ENCODE data around the gene WBP1L. TPM values are rescaled to one million over a fixed set of nuclear protein-coding genes. Genes with fewer than 3 reads are reported as not detected.
"Not testable (repeated sequence)": the region's sequence is repeated elsewhere in the genome, so short reads cannot be mapped to it uniquely, and the experiment has no call there.

Gene WBP1L
- total RNA-seq, 2 donors from 2014 or later, result 30.6 to 41.1 TPM

DNA sequence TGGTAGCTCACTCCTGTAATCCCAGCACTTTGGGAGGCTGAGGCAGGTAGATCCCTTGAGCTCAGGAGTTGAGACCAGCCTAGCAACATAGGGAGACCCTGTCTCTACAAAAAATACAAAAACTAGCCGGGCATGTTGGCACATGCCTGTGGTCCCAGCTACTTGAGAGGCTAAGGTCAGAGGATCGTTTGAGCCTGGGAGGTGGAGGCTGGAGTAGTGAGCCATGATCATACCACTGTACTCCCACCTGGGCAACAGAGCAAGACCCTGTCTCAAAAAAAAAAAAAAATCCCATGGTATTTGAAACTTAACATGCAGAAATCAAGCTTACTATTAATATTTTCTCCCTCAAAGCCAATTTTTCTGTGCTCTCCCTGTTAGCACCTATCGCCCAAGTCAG, 23.4 kb upstream of the WBP1L start:
- ATAC-seq (no peak), DNase-seq (no peak)
- intact Hi-C loops (cut with DNase I), result no loop called here

DNA sequence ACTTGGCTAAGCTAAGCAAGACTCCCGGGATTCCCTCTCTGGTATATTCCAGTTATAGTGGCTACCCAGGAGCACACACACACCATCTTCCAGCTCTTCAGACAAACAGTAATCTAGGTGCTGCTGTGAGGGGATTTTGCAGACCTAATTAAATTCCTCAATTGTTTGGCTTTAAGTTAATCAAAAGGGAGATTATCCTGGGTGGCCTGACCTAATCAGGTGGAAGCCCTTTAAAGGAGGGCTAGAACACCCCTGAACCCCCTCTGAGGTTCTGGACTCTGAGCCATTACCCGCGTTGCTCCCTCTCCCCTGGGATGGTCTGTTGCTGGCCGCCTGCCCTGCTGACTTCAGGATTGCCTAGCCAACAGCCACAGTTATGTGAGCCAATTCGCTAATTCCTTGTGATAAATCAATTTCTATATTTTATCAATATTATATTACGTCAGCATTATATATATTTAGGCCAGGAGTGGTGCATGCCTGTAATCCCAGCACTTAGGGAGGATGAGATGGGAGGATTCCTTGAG, 22.9 kb upstream of the WBP1L start:
- intact Hi-C loops (cut with DNase I), result no loop called here
- DNase-seq (no peak), ATAC-seq (peak in 1 of 2 donors; percentile 36)

DNA sequence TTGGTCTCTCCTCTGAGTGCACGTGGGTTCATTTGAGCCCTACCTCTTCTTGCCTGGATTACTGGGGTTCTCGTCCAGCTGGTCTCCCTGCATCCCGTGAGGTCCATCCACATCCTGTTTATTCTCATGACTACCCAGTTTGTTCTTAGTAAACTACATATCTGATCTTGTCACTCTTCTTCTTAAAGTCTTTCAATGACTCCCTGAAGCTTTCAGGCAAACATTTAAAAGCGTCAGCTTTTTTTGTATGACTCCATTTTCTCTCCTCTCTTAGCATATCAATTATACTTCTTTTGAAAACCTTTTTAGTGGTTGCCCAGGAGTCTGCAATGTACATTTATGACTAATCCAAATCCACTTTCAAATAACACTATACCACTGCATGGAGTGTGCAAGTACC, 21.8 kb upstream of the WBP1L start:
- no peak for ATAC-seq
- no peak for DNase-seq
- intact Hi-C loops (cut with DNase I), result no loop called here

DNA sequence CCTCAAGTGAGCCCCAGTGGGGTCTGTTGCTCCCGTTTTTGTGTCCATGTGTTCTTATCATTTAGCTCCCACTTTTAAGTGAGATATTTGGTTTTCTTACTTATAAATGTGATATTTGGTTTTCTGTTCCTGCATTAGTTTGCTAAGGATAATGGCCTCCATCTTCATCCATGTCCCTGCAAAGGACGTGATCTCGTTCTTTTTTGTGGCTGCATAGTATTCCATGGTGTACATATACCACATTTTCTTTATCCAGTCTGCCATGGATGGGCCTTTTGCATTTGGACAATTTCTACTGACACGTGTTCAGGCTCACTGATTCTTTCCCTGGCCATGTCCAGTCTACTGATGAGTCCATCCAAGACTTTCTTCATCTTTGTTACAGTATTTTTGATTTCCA, 19.8 kb upstream of the WBP1L start:
- intact Hi-C loops (cut with DNase I), result no loop called here
- no peak for DNase-seq
- ATAC-seq, result no peak

DNA sequence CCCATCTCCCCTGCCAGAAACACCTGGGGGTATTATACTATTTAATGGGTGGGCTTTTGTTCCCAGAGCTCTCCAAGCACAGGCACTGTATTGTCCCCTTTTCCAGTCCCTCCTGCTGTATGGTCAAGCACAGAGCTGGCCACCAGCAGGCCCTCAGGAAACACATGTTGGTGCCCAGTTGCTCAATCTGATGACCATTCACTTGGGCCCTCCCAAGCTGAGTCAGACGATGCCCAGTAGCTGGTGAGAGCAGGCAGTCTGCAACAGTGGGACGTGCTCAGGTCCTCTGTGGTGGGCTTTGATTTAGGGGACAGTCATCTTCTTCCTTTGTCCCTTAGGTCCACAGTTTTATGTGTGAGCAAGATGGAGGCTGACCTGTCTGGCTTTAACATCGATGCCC, 17.5 kb upstream of the WBP1L start:
- intact Hi-C loops (cut with DNase I), result loop anchor here (5.0 kb wide), 2 partner anchors 176 to 521 kb away; partner anchors contain the start of gene RPEL1 (in 1 of the 2)
- DNase-seq, result peak; percentile 40
- ATAC-seq, result peak in 1 of 2 donors; percentile 41

DNA sequence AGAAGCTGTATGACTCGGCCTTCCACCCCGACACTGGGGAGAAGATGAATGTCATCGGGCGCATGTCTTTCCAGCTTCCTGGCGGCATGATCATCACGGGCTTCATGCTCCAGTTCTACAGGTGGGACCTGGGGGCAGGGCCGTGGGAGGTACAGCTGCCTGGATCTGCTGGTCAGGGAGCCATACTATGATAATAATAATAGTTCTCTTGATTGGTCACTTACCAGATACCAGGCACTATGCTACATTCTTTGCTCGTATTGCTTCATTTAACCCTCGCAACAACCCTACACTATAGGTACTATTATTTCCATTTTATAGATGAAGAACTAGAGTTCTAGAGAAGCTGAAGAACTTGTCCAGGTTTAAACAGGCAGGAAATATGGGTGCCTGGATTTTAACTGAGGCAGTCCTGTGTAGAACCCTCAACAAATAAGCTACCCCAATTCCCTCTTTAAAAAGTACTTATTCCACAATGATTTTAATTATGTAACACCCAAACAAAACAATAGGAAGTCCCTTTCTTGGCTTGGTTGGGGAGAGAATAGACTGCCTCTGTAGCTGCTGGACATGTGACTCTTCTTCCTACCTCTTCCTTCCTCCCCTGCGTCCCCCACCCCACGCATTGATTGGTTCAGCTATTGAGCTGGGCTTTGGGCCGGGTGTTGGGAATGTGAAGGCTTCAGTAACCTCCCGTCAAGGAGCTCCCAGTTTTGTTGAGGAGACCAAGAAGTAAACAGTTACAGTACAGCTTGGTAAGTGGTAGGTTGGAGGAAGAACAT, 16.5 kb upstream of the WBP1L start:
- no peak for DNase-seq
- intact Hi-C loops (cut with DNase I), result loop anchor here (5.0 kb wide), 2 partner anchors 175 to 520 kb away; partner anchors contain the start of gene RPEL1 (in 1 of the 2)
- no peak for ATAC-seq

DNA sequence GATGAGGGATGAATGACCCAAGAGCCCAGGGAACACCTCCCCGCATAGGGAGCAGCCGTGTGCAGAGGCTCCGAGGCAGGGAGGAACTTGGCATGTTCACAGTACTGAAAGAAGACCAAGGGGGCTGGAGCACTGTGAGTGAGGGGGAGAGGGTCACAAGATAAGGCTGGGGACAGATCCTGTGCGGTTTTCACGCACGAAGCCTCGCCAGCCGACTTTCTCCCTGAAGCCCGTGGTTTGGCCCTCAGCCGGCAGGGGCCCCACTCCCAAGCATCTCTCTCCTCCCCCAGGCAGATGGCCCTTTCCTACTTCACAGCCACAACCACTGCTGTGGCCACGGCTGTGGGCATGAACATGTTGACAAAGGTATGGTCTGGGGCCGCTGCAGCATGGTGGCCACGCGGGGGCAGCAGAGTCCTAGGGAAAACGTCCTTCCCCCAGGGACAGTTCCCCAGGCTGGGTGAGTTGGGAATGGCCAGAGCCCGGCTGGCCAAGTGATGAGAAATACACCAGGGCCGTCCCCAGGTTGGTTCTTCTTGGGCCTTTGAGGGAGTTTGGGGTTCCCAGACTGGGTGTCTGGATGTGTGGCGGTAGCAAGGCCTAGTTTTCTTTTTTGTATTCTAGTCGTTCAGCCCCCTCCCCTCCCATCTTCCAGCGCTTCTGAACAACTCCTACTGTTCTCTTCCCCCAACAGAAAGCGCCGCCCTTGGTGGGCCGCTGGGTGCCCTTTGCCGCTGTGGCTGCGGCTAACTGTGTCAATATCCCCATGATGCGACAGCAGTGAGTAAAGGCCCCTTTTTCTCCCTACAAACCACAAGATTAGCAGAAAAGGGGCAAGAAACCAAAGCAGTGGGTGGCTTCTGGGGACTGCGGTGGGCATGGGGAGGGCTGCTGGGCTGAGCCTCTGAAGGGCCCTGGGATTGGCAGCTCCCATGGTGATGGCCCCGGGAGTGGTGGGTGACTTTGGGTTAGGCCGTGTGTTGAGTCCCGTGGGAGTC, 14.4 kb upstream of the WBP1L start:
- peak; percentile 91 for DNase-seq
- peak; percentile 94 to 97 for ATAC-seq
- intact Hi-C loops (cut with DNase I), result loop anchor here (2.0 to 10.0 kb wide), 5 partner anchors 105 to 518 kb away; partner anchors contain the start of gene RPEL1 (in 1 of the 2)

DNA sequence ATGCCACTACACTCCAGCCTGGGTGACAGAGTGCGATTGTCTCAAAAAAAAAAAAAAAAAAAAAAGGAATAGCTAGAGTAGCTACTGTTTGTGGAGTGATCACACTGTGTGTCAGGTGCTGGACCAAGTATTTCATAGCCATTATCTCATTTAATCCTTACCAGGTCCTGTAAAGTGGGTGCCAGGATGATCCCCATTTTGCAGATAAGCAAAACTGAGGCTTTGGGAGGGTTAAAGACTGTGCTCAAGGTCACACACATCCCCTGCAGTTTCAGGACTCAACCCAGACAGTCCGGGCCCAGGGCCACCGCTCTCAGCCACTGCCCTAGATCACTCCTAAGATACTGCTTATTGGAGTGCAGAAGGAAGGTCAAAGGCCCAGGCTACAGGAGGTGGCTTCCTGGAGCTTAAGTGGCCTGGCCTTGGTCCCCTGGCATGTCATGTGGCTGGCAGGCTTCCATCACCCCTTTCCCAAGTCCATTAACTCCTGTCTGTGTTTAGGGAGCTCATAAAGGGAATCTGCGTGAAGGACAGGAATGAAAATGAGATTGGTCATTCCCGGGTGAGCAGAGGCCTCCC, 12.4 kb upstream of the WBP1L start:
- no peak for DNase-seq
- intact Hi-C loops (cut with DNase I), result loop anchor here in 1 of 2 donors (10.0 kb wide), 1 partner anchor 333 kb away; no protein-coding TSS in a partner anchor

DNA sequence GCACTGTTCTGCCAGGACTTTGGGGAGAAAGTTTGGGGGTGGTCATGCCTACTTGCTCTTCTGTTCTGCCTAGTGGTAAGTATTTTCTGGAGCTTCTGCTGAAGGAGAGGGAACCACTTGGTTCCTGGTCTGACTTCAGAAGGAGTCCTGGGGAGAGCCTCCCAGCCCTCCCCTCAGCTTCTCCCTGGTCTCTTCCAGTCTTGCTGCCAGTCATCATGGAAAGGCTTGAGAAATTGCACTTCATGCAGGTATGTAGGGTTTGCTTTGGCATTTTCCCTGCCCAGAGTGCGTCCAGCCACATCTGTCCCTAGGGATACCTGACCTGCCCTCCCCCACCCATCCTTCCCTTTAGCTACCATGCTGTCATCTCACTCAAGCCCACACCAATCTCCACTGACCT, 11.1 kb upstream of the WBP1L start:
- no peak for DNase-seq
- intact Hi-C loops (cut with DNase I), result loop anchor here in 1 of 2 donors (10.0 kb wide), 1 partner anchor 332 kb away; no protein-coding TSS in a partner anchor
- no peak for ATAC-seq

More for the DNA sequence above, 12.4 kb upstream of the WBP1L start:
- no peak for ATAC-seq

DNA sequence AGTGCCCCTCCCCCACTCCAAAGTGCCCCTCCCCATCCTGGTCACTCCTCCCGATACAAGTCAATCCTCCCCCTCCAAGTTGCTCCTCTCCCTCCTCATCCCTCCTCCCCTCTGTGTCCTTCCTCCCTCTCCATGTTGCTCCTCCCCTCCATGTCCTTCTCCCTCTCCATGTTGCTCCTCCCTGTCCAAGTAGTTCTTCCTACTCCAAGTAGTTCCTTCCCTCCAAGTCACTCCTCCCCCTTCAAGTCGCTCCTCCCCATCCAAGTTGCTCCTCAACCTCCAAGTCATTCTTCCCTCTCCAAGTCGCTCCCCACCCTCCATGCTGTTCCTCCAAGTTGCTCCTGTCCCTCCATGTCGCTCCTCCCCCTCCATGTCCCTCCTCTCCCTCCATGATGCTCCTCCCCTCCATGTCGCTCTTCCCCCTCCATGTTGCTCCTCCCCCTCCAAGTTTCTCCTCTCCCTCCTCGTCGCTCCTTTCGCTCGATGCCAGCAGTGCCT, 8.6 kb upstream of the WBP1L start:
- intact Hi-C loops (cut with DNase I), result loop anchor here in 1 of 2 donors (10.0 kb wide), 1 partner anchor 330 kb away; no protein-coding TSS in a partner anchor
- peak; percentile 51 for DNase-seq
- ATAC-seq, result peak; percentile 65 to 71

DNA sequence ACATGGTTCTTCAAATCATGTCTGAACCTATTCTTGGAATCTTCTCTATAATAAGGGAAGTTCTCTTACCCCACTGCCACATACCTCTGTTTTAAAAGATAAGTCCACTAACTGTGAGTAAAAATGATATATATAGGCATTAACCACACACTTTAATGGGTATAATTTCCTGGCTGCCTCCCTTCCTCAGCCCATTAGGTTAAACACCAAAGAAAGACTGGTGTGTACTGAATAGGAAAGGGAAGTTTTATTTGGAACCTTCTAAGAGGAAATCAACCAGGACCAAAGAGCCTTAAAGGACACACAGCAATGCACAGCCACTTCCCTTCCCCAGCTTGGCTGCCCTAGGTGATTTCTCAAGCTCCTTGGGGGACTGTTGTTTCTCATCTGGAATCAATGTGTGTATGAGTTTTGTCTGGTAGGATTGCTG, 5.0 kb upstream of the WBP1L start:
- intact Hi-C loops (cut with DNase I), result loop anchor here in 1 of 2 donors (10.0 kb wide), 1 partner anchor 326 kb away; no protein-coding TSS in a partner anchor
- DNase-seq, result no peak
- no peak for ATAC-seq

DNA sequence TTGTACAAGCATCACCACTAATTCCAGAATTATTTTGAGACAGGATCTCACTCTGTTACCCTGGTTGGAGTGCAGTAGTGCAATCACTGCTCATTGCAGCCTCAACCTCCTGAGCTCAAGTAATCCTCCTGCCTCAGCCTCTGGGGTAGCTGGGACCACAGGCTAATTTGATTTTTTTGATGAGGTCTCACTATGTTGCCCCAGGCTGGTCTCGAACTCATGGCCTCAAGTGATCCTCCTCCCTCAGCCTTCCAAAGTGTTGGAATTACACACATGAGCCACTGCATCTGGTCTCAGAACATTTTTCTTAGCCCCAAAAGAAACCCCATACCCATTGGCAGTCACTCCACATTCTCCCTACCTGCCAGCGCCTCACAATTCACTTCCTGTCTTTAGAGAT, 3.5 kb upstream of the WBP1L start:
- intact Hi-C loops (cut with DNase I), result no loop called here
- DNase-seq (no peak), ATAC-seq (no peak)

DNA sequence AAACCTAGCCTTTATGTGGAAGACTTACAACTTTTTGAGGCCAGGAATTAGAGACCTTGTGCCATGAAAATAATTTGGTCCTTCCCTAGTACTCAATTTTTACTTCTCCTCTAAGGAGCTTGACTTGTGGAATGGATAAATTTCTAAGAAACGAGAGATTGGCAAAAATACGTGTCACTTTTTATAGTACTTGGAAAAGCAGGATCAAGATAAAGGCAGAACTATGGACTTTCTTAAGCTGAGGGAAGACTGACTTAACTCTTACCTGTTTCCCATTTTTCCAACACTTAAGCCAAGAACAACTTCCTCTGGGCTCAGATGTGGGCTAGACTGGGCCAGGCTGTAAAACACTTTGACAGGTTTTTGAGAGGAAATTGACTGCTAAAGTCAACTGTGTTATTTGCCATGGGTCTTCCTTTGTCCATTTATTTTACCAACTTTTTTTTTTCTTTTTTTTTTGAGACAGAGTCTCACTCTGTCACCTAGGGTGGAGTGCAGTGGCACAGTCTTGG, 2.0 kb upstream of the WBP1L start:
- intact Hi-C loops (cut with DNase I), result no loop called here
- no peak for ATAC-seq
- DNase-seq, result no peak

DNA sequence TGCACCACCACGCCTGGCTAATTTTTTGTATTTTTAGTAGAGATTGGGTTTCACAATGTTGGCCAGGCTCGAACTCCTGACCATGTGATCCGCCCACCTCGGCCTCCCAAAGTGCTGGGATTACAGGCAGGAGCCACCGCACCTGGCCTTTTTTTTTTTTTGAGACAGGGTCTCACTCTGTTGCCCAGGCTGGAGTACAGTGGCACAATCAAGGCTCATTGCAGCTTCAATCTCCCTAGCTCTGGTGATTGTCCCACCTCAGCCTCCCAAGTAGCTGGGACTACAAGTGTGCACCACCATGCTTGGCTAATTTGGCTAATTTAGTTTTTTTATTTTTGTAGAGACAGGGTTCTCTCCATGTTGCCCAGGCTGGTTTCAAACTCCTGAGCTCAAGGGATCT, 1.4 kb upstream of the WBP1L start:
- ATAC-seq; DNase-seq; intact Hi-C loops (cut with DNase I): not testable (repeated sequence)

DNA sequence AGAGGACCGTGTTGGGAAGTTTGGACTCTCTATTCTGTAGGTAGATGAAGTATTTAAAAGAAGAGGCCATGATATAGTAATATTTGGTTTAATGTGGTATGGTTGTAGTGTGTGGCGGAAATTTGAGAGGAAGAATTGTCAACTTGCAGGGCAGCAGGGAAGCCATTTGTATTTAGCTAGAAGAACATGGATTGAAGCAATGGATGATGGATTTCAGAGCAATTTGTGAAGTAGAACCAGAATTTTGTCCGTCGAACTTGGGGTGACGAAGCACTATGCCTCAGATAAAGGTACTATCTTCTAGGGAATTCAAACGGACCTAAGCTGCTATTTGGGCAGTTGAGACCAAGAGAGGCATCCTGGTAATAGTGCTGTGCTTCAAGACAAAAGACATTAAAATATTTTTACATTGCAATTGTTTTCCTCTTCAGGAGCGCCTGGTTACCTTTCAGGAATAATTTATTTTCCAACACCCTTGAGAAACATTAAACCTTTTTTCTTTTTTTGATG, 615 bp upstream of the WBP1L start:
- ATAC-seq (no peak), DNase-seq (no peak)
- intact Hi-C loops (cut with DNase I), result no loop called here

DNA sequence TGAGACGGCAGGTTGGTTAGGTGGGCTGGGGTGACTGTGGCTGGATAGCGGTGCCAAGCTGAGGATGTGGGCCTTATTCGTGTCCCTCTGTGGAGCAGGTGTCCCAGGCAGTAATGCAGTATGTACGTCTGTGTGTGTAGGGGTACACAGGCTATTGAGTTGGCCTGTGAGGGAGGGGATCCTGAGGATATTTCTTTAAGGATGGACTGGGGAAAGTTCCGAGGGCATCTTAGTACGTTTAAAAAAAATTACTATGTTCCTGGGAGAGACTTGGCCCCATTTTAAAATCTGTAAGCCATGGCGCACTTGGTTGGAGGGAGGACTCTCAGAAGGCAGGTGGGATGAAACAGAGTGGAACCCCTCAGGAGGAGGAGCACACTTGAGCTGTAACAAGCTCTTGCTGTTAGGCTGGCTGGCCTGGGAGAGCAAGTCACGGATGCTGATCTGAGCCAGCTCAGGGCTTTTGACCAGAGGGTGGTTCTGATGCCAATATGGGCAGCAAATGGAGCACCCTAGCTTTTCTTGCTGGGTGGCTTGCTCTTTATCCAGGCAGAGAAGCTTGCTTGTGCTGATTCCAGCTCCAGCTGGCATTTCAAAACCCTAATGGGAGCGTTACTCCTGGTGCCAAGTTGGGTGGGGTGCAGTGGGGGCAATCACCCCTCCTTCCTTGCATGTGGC, 765 bp downstream of the WBP1L start:
- no peak for DNase-seq
- intact Hi-C loops (cut with DNase I), result no loop called here
- ATAC-seq, result peak; percentile 15 to 32

DNA sequence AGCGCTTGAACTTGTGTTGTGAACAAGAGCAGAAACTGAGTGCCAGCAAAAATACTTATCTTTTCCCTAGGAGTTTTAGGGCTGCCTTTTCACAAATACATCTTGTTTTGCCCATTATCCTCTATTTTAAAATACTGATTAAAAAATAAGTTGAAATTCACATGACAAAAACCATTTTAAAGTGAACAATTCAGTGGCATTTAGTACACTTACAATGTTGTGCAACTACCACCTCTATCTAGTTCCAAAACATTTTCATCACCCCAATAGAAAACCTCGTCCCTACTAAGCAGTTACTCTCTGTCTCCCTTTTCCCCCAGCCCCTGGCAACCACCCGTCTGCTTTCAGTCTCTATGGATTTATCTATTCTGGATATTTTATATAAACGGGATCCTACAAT, 1.4 kb downstream of the WBP1L start:
- ATAC-seq, result no peak
- no peak for DNase-seq

More for the DNA sequence above, 1.4 kb downstream of the WBP1L start:
- intact Hi-C loops (cut with DNase I), result no loop called here
